MV-4-11 (cell line): ENCODE measurements around the gene ELOVL6.
"Not testable (repeated sequence)": the region's sequence is repeated elsewhere in the genome, so short reads cannot be mapped to it uniquely, and the experiment has no call there.

Source experiments
- DNase-seq: peaks from one replicate; lab custom pipeline; 2025; lab: John Stamatoyannopoulos, UW

The ELOVL6 gene

GRCh38 chr4:110196871-110197528, 1.4 kb downstream of the ELOVL6 start:
- peak; percentile 16 for DNase-seq

- peak; percentile 11 for DNase-seq
Observed at GRCh38 chr4:110196206-110196870, 2.1 kb downstream of the ELOVL6 start.

GRCh38 chr4:110195561-110196205, 2.7 kb downstream of the ELOVL6 start:
- DNase-seq, result no peak

GRCh38 chr4:110193822-110194761, 4.3 kb downstream of the ELOVL6 start:
- peak; percentile 9 for DNase-seq

- not testable (repeated sequence) for DNase-seq
Observed at GRCh38 chr4:110193287-110193686, 5.1 kb downstream of the ELOVL6 start.

- no peak for DNase-seq
Observed at GRCh38 chr4:110190249-110190648, 8.2 kb downstream of the ELOVL6 start.

- no peak for DNase-seq
Observed at GRCh38 chr4:110188113-110188512, 10.3 kb downstream of the ELOVL6 start.

GRCh38 chr4:110184791-110185155, 13.6 kb downstream of the ELOVL6 start:
- DNase-seq, result no peak

- DNase-seq, result peak; percentile 23
Observed at GRCh38 chr4:110184140-110184790, 14.2 kb downstream of the ELOVL6 start.

- DNase-seq, result no peak
Observed at GRCh38 chr4:110183643-110184042, 14.8 kb downstream of the ELOVL6 start.

GRCh38 chr4:110183058-110183457, 15.4 kb downstream of the ELOVL6 start:
- no peak for DNase-seq

- no peak for DNase-seq
Observed at GRCh38 chr4:110181890-110182289, 16.5 kb downstream of the ELOVL6 start.

- DNase-seq, result no peak
Observed at GRCh38 chr4:110175634-110176033, 22.8 kb downstream of the ELOVL6 start.

GRCh38 chr4:110172972-110173371, 25.4 kb downstream of the ELOVL6 start:
- DNase-seq, result no peak

- no peak for DNase-seq
Observed at GRCh38 chr4:110171971-110172370, 26.4 kb downstream of the ELOVL6 start.

GRCh38 chr4:110170861-110171260, 27.6 kb downstream of the ELOVL6 start:
- no peak for DNase-seq

- DNase-seq, result peak; percentile 59
Observed at GRCh38 chr4:110165382-110166286, 32.8 kb downstream of the ELOVL6 start.

- no peak for DNase-seq
Observed at GRCh38 chr4:110164856-110165255, 33.6 kb downstream of the ELOVL6 start.

- no peak for DNase-seq
Observed at GRCh38 chr4:110164251-110164650, 34.2 kb downstream of the ELOVL6 start.

- no peak for DNase-seq
Observed at GRCh38 chr4:110163327-110164069, 34.9 kb downstream of the ELOVL6 start.
